H1 (cell line): ENCODE measurements around the gene KISS1R. TPM values are rescaled to one million over a fixed set of nuclear protein-coding genes. Genes with fewer than 3 reads are reported as not detected.

Source experiments
- BACH1 ChIP-seq: IDR thresholded peaks from 2 replicates; pipeline ENCODE4 v1.6.1; 2012; ENCODE audit warnings: low read length, improper control_type of control experiment
- GTF2F1 ChIP-seq: IDR thresholded peaks from 2 replicates; pipeline ENCODE4 v1.6.1; 2012; ENCODE audit warnings: low read depth, low read length, improper control_type of control experiment, borderline replicate concordance
- HDAC2 ChIP-seq, 2 experiments: fragments of 300-600 bp in 1 of 2; sonication (generic) in 1 of 2; IDR thresholded peaks; 2 replicates each; pipeline ENCODE4 v1.6.1; 2011 to 2012; ENCODE audit warnings: low read depth in 2 of 2, low read length in 2 of 2, mild to moderate bottlenecking in 2 of 2, moderate library complexity in 2 of 2, borderline replicate concordance in 1 of 2, inconsistent platforms in 1 of 2
- PHF8 ChIP-seq: fragments of 200-600 bp; sonication (generic); conservative IDR thresholded peaks from 2 replicates; pipeline ENCODE4 v1.7.1; 2012; ENCODE audit warnings: low read depth, mild to moderate bottlenecking, inconsistent platforms, low read length, moderate library complexity
- POU5F1 ChIP-seq: IDR thresholded peaks from 2 replicates; pipeline ENCODE4 v1.6.1; 2011; ENCODE audit warnings: low read depth, mild to moderate bottlenecking, low read length, moderate library complexity
- SP2 ChIP-seq: IDR thresholded peaks from 2 replicates; pipeline ENCODE4 v1.6.1; 2012; ENCODE audit warnings: mild to moderate bottlenecking, low read length, inconsistent platforms
- SP4 ChIP-seq: IDR thresholded peaks from 2 replicates; pipeline ENCODE4 v1.6.1; 2012; ENCODE audit warnings: low read length, inconsistent platforms
- TEAD4 ChIP-seq: IDR thresholded peaks from 2 replicates; pipeline ENCODE4 v1.6.1; 2012; ENCODE audit warnings: low read depth, low read length, inconsistent platforms, mixed read lengths
- polyA plus RNA-seq, 7 experiments: library from polyadenylated mRNA; depleted of rRNA in 3 of 7; stranded (reverse) in 5 of 7; unstranded in 2 of 7; fragments of >200 nt in 5 of 7; fragments of 200-250 nt in 2 of 7; gene quantifications; 1 replicate in 5 of 7; 2 replicates in 1 of 7; 4 replicates in 1 of 7; pipeline versions ENCODE4 v1.2.1 to v1.2.3, GENCODE V29; 2011 to 2013; ENCODE audit warnings: missing spikeins in 2 of 7, mixed read lengths in 2 of 7
- total RNA-seq: library from RNA; stranded (reverse); fragmentation: NEBNext Ultra II Directional; extraction: Animal tissue kit (Norgen Biotek cat#: 25700); gene quantifications from 2 replicates; pipeline ENCODE4 v1.2.1, GENCODE V29; 2021
- TF ChIP-seq, protein P1 (sequence below): fragments of 300-600 bp; sonication (generic); IDR thresholded peaks from 2 replicates; pipeline ENCODE4 v1.7.1; 2012; ENCODE audit warnings: low read length, moderate library complexity, mild to moderate bottlenecking, inconsistent platforms; ENCODE audit not compliant: insufficient replicate concordance
- TF ChIP-seq, protein P2 (sequence below): IDR thresholded peaks from 2 replicates; pipeline ENCODE4 v1.6.1; 2011; ENCODE audit warnings: low read depth, mild to moderate bottlenecking, low read length; ENCODE audit not compliant: insufficient read depth

The KISS1R gene
- total and polyA plus RNA-seq, 2 of the 8 experiments (the other 6 are each of a cell fraction or from before 2014, with no cell fraction given) = 2.3 to 2.7 TPM

DNA sequence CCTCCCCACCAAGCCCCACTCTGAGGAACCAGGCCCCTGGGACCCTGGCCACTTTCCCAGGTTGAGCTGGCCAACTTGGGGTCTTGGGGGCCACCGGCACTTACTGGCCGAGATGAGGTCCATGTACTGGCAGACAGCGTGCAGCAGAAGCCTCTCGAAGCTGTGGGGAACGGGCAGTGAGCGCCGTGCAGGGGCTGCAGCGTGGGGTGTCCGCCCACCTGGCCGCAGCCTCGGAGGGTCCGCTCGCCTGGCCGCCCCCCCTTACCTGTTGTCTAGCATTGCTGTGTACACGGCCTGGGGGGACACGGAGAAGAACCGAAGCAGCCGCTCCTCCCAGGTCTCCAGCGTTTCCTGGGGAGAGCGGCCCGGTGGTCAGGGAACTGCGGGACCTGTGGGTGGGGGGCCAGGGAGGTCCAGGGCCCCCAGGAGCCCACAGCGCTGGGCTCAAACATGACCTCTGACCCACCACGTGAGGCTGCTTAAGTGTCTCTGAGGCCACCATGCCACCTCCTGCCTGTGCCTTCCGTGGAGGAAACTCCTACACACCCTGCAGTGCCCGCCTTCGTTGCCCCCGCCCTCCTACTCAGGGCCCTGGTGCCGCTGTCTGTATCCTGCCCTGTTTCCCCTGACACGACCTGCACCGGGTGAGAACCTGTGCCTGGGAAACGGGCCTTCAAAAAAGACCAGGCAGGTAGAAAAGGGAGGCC is 17.6 kb upstream of the KISS1R start (continued):
- TF ChIP-seq, protein P1, sequence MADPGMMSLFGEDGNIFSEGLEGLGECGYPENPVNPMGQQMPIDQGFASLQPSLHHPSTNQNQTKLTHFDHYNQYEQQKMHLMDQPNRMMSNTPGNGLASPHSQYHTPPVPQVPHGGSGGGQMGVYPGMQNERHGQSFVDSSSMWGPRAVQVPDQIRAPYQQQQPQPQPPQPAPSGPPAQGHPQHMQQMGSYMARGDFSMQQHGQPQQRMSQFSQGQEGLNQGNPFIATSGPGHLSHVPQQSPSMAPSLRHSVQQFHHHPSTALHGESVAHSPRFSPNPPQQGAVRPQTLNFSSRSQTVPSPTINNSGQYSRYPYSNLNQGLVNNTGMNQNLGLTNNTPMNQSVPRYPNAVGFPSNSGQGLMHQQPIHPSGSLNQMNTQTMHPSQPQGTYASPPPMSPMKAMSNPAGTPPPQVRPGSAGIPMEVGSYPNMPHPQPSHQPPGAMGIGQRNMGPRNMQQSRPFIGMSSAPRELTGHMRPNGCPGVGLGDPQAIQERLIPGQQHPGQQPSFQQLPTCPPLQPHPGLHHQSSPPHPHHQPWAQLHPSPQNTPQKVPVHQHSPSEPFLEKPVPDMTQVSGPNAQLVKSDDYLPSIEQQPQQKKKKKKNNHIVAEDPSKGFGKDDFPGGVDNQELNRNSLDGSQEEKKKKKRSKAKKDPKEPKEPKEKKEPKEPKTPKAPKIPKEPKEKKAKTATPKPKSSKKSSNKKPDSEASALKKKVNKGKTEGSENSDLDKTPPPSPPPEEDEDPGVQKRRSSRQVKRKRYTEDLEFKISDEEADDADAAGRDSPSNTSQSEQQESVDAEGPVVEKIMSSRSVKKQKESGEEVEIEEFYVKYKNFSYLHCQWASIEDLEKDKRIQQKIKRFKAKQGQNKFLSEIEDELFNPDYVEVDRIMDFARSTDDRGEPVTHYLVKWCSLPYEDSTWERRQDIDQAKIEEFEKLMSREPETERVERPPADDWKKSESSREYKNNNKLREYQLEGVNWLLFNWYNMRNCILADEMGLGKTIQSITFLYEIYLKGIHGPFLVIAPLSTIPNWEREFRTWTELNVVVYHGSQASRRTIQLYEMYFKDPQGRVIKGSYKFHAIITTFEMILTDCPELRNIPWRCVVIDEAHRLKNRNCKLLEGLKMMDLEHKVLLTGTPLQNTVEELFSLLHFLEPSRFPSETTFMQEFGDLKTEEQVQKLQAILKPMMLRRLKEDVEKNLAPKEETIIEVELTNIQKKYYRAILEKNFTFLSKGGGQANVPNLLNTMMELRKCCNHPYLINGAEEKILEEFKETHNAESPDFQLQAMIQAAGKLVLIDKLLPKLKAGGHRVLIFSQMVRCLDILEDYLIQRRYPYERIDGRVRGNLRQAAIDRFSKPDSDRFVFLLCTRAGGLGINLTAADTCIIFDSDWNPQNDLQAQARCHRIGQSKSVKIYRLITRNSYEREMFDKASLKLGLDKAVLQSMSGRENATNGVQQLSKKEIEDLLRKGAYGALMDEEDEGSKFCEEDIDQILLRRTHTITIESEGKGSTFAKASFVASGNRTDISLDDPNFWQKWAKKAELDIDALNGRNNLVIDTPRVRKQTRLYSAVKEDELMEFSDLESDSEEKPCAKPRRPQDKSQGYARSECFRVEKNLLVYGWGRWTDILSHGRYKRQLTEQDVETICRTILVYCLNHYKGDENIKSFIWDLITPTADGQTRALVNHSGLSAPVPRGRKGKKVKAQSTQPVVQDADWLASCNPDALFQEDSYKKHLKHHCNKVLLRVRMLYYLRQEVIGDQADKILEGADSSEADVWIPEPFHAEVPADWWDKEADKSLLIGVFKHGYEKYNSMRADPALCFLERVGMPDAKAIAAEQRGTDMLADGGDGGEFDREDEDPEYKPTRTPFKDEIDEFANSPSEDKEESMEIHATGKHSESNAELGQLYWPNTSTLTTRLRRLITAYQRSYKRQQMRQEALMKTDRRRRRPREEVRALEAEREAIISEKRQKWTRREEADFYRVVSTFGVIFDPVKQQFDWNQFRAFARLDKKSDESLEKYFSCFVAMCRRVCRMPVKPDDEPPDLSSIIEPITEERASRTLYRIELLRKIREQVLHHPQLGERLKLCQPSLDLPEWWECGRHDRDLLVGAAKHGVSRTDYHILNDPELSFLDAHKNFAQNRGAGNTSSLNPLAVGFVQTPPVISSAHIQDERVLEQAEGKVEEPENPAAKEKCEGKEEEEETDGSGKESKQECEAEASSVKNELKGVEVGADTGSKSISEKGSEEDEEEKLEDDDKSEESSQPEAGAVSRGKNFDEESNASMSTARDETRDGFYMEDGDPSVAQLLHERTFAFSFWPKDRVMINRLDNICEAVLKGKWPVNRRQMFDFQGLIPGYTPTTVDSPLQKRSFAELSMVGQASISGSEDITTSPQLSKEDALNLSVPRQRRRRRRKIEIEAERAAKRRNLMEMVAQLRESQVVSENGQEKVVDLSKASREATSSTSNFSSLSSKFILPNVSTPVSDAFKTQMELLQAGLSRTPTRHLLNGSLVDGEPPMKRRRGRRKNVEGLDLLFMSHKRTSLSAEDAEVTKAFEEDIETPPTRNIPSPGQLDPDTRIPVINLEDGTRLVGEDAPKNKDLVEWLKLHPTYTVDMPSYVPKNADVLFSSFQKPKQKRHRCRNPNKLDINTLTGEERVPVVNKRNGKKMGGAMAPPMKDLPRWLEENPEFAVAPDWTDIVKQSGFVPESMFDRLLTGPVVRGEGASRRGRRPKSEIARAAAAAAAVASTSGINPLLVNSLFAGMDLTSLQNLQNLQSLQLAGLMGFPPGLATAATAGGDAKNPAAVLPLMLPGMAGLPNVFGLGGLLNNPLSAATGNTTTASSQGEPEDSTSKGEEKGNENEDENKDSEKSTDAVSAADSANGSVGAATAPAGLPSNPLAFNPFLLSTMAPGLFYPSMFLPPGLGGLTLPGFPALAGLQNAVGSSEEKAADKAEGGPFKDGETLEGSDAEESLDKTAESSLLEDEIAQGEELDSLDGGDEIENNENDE = no peak
- TF ChIP-seq POU5F1 = no peak
- TF ChIP-seq SP2 = no peak
- TF ChIP-seq TEAD4 = no peak
- TF ChIP-seq BACH1 = no peak
- no peak for TF ChIP-seq HDAC2 (IDR thresholded peaks at IDR 0.05; ENCODE audit: borderline replicate concordance in 1 of 2, low read depth in 2 of 2, low read length in 2 of 2)
- no peak for TF ChIP-seq GTF2F1
- no peak for TF ChIP-seq SP4
- TF ChIP-seq, protein P2, sequence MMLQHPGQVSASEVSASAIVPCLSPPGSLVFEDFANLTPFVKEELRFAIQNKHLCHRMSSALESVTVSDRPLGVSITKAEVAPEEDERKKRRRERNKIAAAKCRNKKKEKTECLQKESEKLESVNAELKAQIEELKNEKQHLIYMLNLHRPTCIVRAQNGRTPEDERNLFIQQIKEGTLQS = no peak
- TF ChIP-seq PHF8 = no peak
